Kidney (tissue), 14 donors: ENCODE results near the gene TNS3. TPM values are rescaled to one million over a fixed set of nuclear protein-coding genes. Genes with fewer than 3 reads are reported as not detected.
A peak's percentile ranks its signal among the peaks of the same experiment; 100 is the strongest.

Experiments used
- DNase-seq, 5 donors: peaks; one replicate each; pipeline ENCODE4 v3.0.0-alpha.2; 2013 to 2020
- FAIRE-seq: peaks from 2 replicates; lab custom pipeline; 2012; peaks lifted over from hg19 to GRCh38; lab: Jason Lieb, UNC
- H3K27ac ChIP-seq, 2 donors: one replicate each; pipeline ENCODE4 v1.7.0; 2013; ENCODE audit warnings: low read depth in 2 of 2, low read length in 2 of 2, inconsistent platforms in 1 of 2
- H3K27me3 ChIP-seq: one replicate; pipeline ENCODE4 v1.7.1; 2013; ENCODE audit warnings: low read length, inconsistent platforms; ENCODE audit not compliant: control insufficient read depth, insufficient read depth
- H3K36me3 ChIP-seq, 3 donors: one replicate each; pipeline versions ENCODE4 v1.7.0 to v1.7.1; 2013; ENCODE audit warnings: low read length in 3 of 3, control low read depth in 1 of 3, inconsistent platforms in 1 of 3; ENCODE audit not compliant: insufficient read depth in 3 of 3, control insufficient read depth in 2 of 3
- H3K4me1 ChIP-seq, 3 donors: one replicate each; pipeline versions ENCODE4 v1.7.0 to v1.7.1; 2013; ENCODE audit warnings: low read length in 3 of 3, inconsistent platforms in 1 of 3, low read depth in 1 of 3; ENCODE audit not compliant: control insufficient read depth in 2 of 3, insufficient read depth in 2 of 3
- H3K4me3 ChIP-seq, 3 donors: one replicate each; pipeline versions ENCODE4 v1.7.0 to v1.8.1; 2013; ENCODE audit warnings: low read length in 3 of 3, control low read depth in 1 of 3, inconsistent platforms in 1 of 3
- H3K9ac ChIP-seq, 3 donors: one replicate each; pipeline versions ENCODE4 v1.7.0 to v1.7.1; 2013; ENCODE audit warnings: low read length in 3 of 3, control low read depth in 1 of 3, inconsistent platforms in 1 of 3
- H3K9me3 ChIP-seq, 3 donors: one replicate each; pipeline versions ENCODE4 v1.7.0 to v1.7.1; 2013; ENCODE audit warnings: low read length in 3 of 3, control low read depth in 1 of 3, inconsistent platforms in 1 of 3; ENCODE audit not compliant: control insufficient read depth in 2 of 3, insufficient read depth in 1 of 3
- intact Hi-C: fragments of 100-400 bp; cut with DNase I; formaldehyde crosslinking; loops from one replicate; pipeline ENCODE4 v1.11.1; 2022
- polyA plus RNA-seq: library from polyadenylated mRNA; stranded (reverse); fragments of 350-450 nt; fragmentation: Illumina TruSeq; extraction: RNeasy Lipid Tissue Mini Kit (QIAGEN cat#74804); gene quantifications from one replicate; pipeline ENCODE4 v1.2.3, GENCODE V29; 2014; ENCODE audit warnings: low read depth, low replicate concordance; ENCODE audit not compliant: insufficient read depth
- total RNA-seq: library from RNA; stranded (reverse); fragmentation: NEBNext Ultra II Directional; extraction: Animal tissue kit (Norgen Biotek cat#: 25700); gene quantifications from one replicate; pipeline ENCODE4 v1.2.1, GENCODE V29; 2021
- TF ChIP-seq, protein P1 (sequence below): IDR thresholded peaks from 3 replicates; pipeline ENCODE4 v1.5.1; 2012; ENCODE audit warnings: mild to moderate bottlenecking, moderate library complexity, borderline replicate concordance; ENCODE audit not compliant: insufficient read depth; ENCODE audit errors: extremely low read depth
- donor health status: control.
- donor health status: control.
- donor health status: control.
- donor health status: control.
- donor health status: control.
- donor health status: DM: yes; HTN: yes; CAD: no.
- donor health status: Normal renal cell carcinoma (clear cell type).

Gene TNS3
- total and polyA plus RNA-seq, 2 donors from 2014 or later: 38.4 to 198 TPM

DNA sequence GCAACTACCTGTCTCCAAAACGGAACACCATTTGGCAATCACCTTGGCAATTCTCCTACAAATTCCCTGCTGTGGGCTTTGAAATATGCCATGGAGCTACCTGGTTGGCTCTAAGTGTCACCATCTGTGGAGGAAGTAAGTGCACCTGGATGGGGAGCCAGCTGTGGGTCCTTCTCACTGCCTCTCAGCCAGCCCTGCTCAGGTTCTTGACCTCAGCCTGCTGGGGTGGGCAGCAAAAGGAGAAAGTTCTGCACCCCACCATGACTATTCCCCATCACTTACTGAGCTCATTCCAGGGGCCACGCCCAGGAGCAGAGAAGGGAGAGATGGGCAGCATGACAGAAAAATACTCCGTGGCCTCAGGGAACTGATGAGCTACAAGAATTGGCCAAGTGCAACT, 158.7 kb downstream of the TNS3 start:
- Histone ChIP-seq H3K9me3 (no peaks in the 10 kb centered on the region), H3K4me3 (no peak overlapping the region), H3K4me1 (peaks cover 0 to 13% (median 5%) of the 10 kb centered on the region in 3 donors), H3K9ac (no peak overlapping the region), H3K36me3 (peaks cover 2 to 43% (median 28%) of the 10 kb centered on the region in 3 donors), H3K27ac (no peak overlapping the region), H3K27me3 (no peaks in the 10 kb centered on the region)
- TF ChIP-seq, protein P1, sequence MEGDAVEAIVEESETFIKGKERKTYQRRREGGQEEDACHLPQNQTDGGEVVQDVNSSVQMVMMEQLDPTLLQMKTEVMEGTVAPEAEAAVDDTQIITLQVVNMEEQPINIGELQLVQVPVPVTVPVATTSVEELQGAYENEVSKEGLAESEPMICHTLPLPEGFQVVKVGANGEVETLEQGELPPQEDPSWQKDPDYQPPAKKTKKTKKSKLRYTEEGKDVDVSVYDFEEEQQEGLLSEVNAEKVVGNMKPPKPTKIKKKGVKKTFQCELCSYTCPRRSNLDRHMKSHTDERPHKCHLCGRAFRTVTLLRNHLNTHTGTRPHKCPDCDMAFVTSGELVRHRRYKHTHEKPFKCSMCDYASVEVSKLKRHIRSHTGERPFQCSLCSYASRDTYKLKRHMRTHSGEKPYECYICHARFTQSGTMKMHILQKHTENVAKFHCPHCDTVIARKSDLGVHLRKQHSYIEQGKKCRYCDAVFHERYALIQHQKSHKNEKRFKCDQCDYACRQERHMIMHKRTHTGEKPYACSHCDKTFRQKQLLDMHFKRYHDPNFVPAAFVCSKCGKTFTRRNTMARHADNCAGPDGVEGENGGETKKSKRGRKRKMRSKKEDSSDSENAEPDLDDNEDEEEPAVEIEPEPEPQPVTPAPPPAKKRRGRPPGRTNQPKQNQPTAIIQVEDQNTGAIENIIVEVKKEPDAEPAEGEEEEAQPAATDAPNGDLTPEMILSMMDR: no peak
- intact Hi-C loops: no loop called here
- FAIRE-seq (no peak), DNase-seq (peak in 1 of 5 donors; percentile 8)

DNA sequence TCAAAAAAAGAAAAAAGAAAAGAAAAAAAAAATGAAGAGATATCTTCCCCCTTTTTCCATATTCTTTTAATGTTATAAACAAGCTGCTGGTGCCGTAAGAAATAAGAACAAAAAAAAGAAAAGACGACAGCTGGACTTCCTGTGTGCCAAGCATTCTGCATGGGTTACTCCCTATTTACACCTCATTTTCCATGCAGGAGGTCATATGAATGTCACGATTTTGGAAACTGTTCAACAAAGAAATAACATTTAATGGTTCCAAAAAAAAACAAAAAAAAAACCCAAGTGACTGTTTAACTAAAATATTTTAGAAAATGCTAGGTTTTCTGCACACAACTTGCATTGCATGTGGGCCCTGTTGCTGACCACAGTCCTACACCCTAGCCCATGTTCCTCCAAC, 159.3 kb downstream of the TNS3 start:
- no peaks in the 10 kb centered on the region for H3K9me3 ChIP-seq
- peaks cover 2 to 38% (median 23%) of the 10 kb centered on the region in 3 donors for H3K36me3 ChIP-seq
- no peak overlapping the region for H3K4me3 ChIP-seq
- peak overlapping the region in 1 of 2 donors; percentile 8 for H3K27ac ChIP-seq
- FAIRE-seq (peak; percentile 37), DNase-seq (peak in 1 of 5 donors; percentile 43)
- no peak overlapping the region for H3K9ac ChIP-seq
- no peaks in the 10 kb centered on the region for H3K27me3 ChIP-seq
- intact Hi-C loops: no loop called here
- H3K4me1 ChIP-seq: peaks cover 0 to 10% (median 7%) of the 10 kb centered on the region in 3 donors
- TF ChIP-seq, protein P1: no peak

DNA sequence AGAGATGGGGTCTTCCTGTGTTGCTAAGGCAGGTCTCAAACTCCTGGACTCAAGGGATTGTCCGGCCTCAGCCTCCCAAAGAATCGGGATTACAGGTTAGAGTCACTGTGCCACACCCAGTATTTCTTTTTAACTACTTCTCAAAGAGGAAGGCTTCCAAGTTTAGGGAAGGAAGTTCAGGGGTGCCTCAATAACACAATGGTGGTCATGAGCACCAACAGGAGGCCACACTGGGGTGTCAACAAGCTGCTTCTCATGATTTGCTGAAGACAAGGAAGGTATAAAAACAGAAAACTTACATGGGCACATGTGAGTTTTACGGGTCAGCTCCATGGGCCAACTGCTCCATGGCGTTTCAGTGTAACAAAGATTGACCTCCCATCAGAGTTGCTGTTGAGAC, 160.5 kb downstream of the TNS3 start:
- Histone ChIP-seq H3K4me1 (peaks cover 0 to 19% (median 9%) of the 10 kb centered on the region in 3 donors), H3K9me3 (no peaks in the 10 kb centered on the region), H3K4me3 (no peak overlapping the region), H3K27me3 (no peaks in the 10 kb centered on the region), H3K36me3 (peaks cover 4 to 27% (median 20%) of the 10 kb centered on the region in 3 donors), H3K27ac (no peak overlapping the region), H3K9ac (no peak overlapping the region)
- TF ChIP-seq, protein P1: no peak
- FAIRE-seq: no peak
- DNase-seq: peak in 1 of 5 donors; percentile 4
- intact Hi-C loops: no loop called here

DNA sequence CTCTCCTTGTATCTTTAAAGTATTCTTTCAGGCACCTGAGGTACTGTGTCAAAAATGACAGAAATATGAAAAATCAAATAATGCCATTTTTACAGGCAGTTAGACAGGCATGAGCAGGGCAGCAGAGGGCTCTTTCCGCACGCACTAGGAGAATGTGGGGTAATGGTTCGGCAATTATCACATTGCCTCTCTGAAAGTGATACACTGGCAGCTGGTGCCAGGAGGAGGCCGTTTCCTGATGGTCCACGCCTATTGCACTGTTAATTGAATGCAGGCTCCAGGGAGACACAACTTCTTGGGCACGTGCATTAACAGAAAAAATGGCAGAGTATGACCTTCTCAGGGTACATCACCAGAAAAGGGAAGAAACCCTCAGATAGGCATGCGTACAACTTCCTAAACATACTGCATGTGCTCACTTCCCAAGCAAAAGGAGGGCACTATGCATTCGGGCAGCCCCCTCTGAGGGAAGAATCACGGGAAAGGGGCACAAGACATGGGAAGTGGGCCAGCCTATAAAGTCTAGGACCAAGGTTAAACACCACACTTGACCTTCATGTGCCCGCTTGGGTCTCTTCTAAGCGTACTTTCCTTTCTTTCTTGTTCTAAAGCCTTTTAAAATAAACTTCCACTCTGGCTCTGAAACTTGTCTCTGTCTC, 161.7 kb downstream of the TNS3 start:
- FAIRE-seq (no peak), DNase-seq (peak in 1 of 5 donors; percentile 11)
- TF ChIP-seq, protein P1: no peak
- Histone ChIP-seq H3K9ac (no peak overlapping the region), H3K36me3 (peaks cover 3 to 23% (median 15%) of the 10 kb centered on the region in 3 donors), H3K27me3 (no peaks in the 10 kb centered on the region), H3K4me1 (peaks cover 0 to 26% (median 9%) of the 10 kb centered on the region in 3 donors), H3K4me3 (no peak overlapping the region), H3K9me3 (no peaks in the 10 kb centered on the region), H3K27ac (no peak overlapping the region)
- intact Hi-C loops: no loop called here
